Loucy (cell line): ENCODE measurements around the gene VASN.

Experiments
- H2AFZ ChIP-seq: fragments of 200-600 bp; sonication (generic); 2 replicates; pipeline ENCODE4 v1.6.0; 2016; ENCODE audit warnings: antibody characterized with exemption, mild to moderate bottlenecking, low read length, moderate library complexity
- H3F3A ChIP-seq: fragments of 200-600 bp; 2 replicates; pipeline ENCODE4 v1.6.0; 2016; ENCODE audit warnings: antibody characterized with exemption, low read depth, mild to moderate bottlenecking
- H3K27me3 ChIP-seq: fragments of 200-600 bp; sonication (generic); 2 replicates; pipeline ENCODE4 v1.6.1; 2014; ENCODE audit warnings: low read length, mild to moderate bottlenecking; ENCODE audit not compliant: insufficient read depth, poor library complexity, severe bottlenecking
- H3K36me3 ChIP-seq: fragments of 200-600 bp; sonication (generic); 2 replicates; pipeline ENCODE4 v1.6.1; 2016; ENCODE audit warnings: low read length; ENCODE audit not compliant: insufficient read depth
- H3K4me1 ChIP-seq: fragments of 200-600 bp; sonication (generic); 2 replicates; pipeline ENCODE4 v1.5.1; 2014; ENCODE audit warnings: low read length, mild to moderate bottlenecking; ENCODE audit not compliant: insufficient read depth, poor library complexity, severe bottlenecking
- H3K4me2 ChIP-seq: fragments of 200-600 bp; sonication (generic); 2 replicates; pipeline ENCODE4 v1.6.0; 2014; ENCODE audit warnings: antibody characterized with exemption, low read length, low read depth, mild to moderate bottlenecking; ENCODE audit not compliant: poor library complexity, severe bottlenecking
- H3K4me3 ChIP-seq: fragments of 200-600 bp; sonication (generic); 2 replicates; pipeline ENCODE4 v1.5.1; 2014; ENCODE audit warnings: low read length, mild to moderate bottlenecking, mixed read lengths; ENCODE audit not compliant: poor library complexity, severe bottlenecking
- H3K79me2 ChIP-seq: fragments of 200-600 bp; sonication (generic); 2 replicates; pipeline ENCODE4 v1.6.1; 2014; ENCODE audit warnings: low read length; ENCODE audit not compliant: insufficient read depth
- H3K9ac ChIP-seq: fragments of 200-600 bp; sonication (generic); 2 replicates; pipeline ENCODE4 v1.6.0; 2014; ENCODE audit warnings: mild to moderate bottlenecking, low read depth, low read length, moderate library complexity; ENCODE audit not compliant: poor library complexity, severe bottlenecking
- H3K9me2 ChIP-seq: fragments of 200-600 bp; sonication (generic); replicated peaks from 2 replicates; pipeline ENCODE4 v1.6.1; 2016; ENCODE audit warnings: low read depth, low read length, mixed read lengths
- H3K9me3 ChIP-seq: fragments of 200-600 bp; sonication (generic); 2 replicates; pipeline ENCODE4 v1.6.1; 2014; ENCODE audit warnings: mild to moderate bottlenecking, antibody characterized with exemption, low read length, low read depth; ENCODE audit not compliant: insufficient read depth
- H4K20me1 ChIP-seq: fragments of 200-600 bp; sonication (generic); 2 replicates; pipeline ENCODE4 v1.6.0; 2014; ENCODE audit warnings: antibody characterized with exemption, low read length, mild to moderate bottlenecking; ENCODE audit not compliant: insufficient read depth, poor library complexity, severe bottlenecking
- CTCF ChIP-seq: fragments of 200-600 bp; sonication (generic); conservative IDR thresholded peaks from 2 replicates; pipeline ENCODE4 v1.5.1; 2014; ENCODE audit warnings: mild to moderate bottlenecking, antibody characterized with exemption, low read length
- EZH2phosphoT487 ChIP-seq: fragments of 200-600 bp; IDR thresholded peaks from 2 replicates; pipeline ENCODE4 v1.6.1; 2018; ENCODE audit warnings: antibody characterized with exemption, mild to moderate bottlenecking, moderate library complexity, borderline replicate concordance

Gene VASN

GRCh38 chr16:4323845-4324488 lies 47.7 kb upstream of the VASN start:
- no peaks in the 10 kb centered on the region for H3K9me2 ChIP-seq
- H3K9me3 ChIP-seq, result no peaks in the 10 kb centered on the region
- no peaks in the 10 kb centered on the region for H4K20me1 ChIP-seq
- H3F3A ChIP-seq, result no peaks in the 10 kb centered on the region
- H3K79me2 ChIP-seq, result no peaks in the 10 kb centered on the region
- H3K27me3 ChIP-seq, result no peaks in the 10 kb centered on the region
- H3K4me3 ChIP-seq, result no peak overlapping the region
- H3K36me3 ChIP-seq, result no peaks in the 10 kb centered on the region
- no peaks in the 10 kb centered on the region for H3K4me1 ChIP-seq
- no peak overlapping the region for H3K9ac ChIP-seq
- TF ChIP-seq EZH2phosphoT487, result no peak
- no peak for TF ChIP-seq CTCF
- no peak overlapping the region for H2AFZ ChIP-seq
- no peak overlapping the region for H3K4me2 ChIP-seq

DNA sequence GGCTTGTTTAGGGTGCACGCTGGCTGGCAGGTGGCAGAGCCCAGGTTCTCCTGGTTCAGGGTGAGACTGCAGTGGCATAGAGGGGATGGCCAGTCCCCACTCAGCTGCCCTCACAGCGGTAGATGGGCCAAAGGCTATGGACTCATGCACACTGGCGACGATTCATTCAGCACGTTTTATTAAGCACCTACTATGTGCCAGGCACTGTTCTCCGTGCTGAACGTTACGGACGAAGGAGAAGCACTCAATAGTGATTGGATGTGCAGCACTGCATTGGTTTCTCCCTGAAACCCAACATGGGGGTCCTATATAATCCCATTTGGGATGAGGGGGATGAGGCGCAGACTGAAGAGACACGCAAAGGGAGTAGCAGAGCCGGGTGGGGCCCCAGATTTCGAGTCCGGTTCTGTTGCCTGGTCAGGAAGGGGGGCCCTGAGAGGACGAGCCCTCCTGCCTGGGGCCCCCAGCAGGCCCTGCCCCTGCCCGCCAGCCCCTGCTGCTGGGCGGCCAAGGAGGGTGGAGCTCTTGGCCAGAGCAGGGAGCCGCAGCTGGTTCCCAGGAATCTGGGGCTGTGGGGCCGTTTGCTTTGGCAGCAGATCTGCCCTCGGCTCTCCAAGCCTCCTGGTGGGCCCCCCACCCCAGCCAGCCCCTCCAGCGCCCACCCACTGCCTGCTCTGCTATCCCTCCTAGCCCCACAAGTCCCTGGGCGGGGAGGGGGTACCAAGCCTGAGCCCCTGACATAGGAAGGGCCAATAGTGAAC lies 47.0 kb upstream of the VASN start:
- H3K4me3 ChIP-seq, result no peak overlapping the region
- no peaks in the 10 kb centered on the region for H3K79me2 ChIP-seq
- H2AFZ ChIP-seq, result no peak overlapping the region
- no peaks in the 10 kb centered on the region for H3K4me1 ChIP-seq
- H3F3A ChIP-seq, result no peaks in the 10 kb centered on the region
- H3K36me3 ChIP-seq, result no peaks in the 10 kb centered on the region
- H3K4me2 ChIP-seq, result no peak overlapping the region
- TF ChIP-seq CTCF (no peak), EZH2phosphoT487 (no peak)
- no peaks in the 10 kb centered on the region for H3K27me3 ChIP-seq
- H3K9me3 ChIP-seq, result no peaks in the 10 kb centered on the region
- no peaks in the 10 kb centered on the region for H3K9me2 ChIP-seq
- H4K20me1 ChIP-seq, result no peaks in the 10 kb centered on the region
- no peak overlapping the region for H3K9ac ChIP-seq

DNA sequence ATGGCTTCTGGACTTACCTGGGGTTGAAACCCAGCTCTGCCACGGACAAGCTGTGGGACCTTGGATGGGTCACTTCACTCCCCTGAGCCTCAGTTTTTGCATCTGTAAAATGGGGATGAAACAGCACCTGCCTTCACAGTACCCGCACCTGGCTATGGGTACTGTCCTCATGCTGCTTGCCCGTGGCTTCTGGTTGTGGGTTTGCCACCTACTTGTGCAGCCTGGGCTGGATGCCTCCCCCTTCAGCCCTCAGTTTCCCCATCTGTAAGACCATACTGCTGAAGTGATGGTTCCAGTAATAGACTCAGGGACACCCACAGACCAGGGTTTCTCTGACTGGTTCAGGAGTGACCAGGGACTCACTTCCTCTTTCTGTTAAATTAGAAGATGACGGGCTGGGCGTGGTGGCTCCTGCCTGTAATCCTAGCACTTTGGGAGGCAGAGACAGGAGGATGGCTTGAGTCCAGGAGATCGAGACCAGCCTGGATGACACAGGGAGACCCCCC lies 46.3 kb upstream of the VASN start:
- Histone ChIP-seq H3K9me2 (no peaks in the 10 kb centered on the region), H3K27me3 (no peaks in the 10 kb centered on the region), H3F3A (no peaks in the 10 kb centered on the region), H3K9me3 (no peaks in the 10 kb centered on the region), H3K4me1 (no peaks in the 10 kb centered on the region), H3K9ac (no peak overlapping the region), H2AFZ (no peak overlapping the region), H3K4me3 (no peak overlapping the region), H3K4me2 (no peak overlapping the region), H4K20me1 (no peaks in the 10 kb centered on the region), H3K79me2 (no peaks in the 10 kb centered on the region), H3K36me3 (no peaks in the 10 kb centered on the region)
- TF ChIP-seq CTCF (no peak), EZH2phosphoT487 (no peak)
